B cell (primary cell): Measurements from ENCODE around the gene KIRREL1. TPM values are rescaled to one million over a fixed set of nuclear protein-coding genes. Genes with fewer than 3 reads are reported as not detected.

Experiments
- ATAC-seq: fragments of 200-7000 bp; cut with Tn5 transposase; one replicate; pipeline ENCODE4 v1.10.0; 2021; ENCODE audit warnings: low read depth, mild to moderate bottlenecking, moderate number of reproducible peaks, moderate library complexity
- CTCF ChIA-PET: fragments of 350-600 bp; sonication (Branson Sonifier 250); formaldehyde crosslinking; loops from one replicate; lab custom pipeline; 2021; ENCODE audit warnings: antibody characterized with exemption, inconsistent platforms; lab: Charles Lee
- POLR2A ChIA-PET: fragments of 350-600 bp; sonication (Branson Sonifier 250); formaldehyde crosslinking; loops from one replicate; lab custom pipeline; 2021; ENCODE audit warnings: antibody characterized with exemption; lab: Charles Lee
- DNase-seq: peaks from one replicate; pipeline ENCODE4 v3.0.0; 2013
- H2AFZ ChIP-seq: 2 replicates; pipeline ENCODE4 v1.6.1; 2012; ENCODE audit warnings: mild to moderate bottlenecking, low read depth, low read length; ENCODE audit not compliant: insufficient read depth, poor library complexity, severe bottlenecking
- H3K27ac ChIP-seq, 2 donors: 1 replicate in 1 of 2; 2 replicates in 1 of 2; pipeline ENCODE4 v1.5.1; 2012 to 2013; ENCODE audit warnings: low read length in 2 of 2, mild to moderate bottlenecking in 2 of 2, moderate library complexity in 1 of 2
- H3K27me3 ChIP-seq, 4 experiments: fragments of 200-600 bp in 1 of 4; sonication (generic) in 1 of 4; replicated peaks in 1 of 4; 1 replicate in 2 of 4; 2 replicates in 2 of 4; pipeline versions ENCODE4 v1.6.1 to v1.7.0; 2013 to 2016; ENCODE audit warnings: low read length in 3 of 4, mild to moderate bottlenecking in 2 of 4, mixed read lengths in 1 of 4, moderate library complexity in 1 of 4; ENCODE audit not compliant: insufficient read depth in 4 of 4, control insufficient read depth in 3 of 4; ENCODE audit errors: control extremely low read depth in 1 of 4
- H3K36me3 ChIP-seq, 2 experiments: replicated peaks in 1 of 2; 1 replicate in 1 of 2; 2 replicates in 1 of 2; pipeline versions ENCODE4 v1.6.1 to v1.7.1; 2013; ENCODE audit warnings: low read length in 1 of 2; ENCODE audit not compliant: insufficient read depth in 2 of 2, control insufficient read depth in 1 of 2; ENCODE audit errors: control extremely low read depth in 1 of 2, extremely low read depth in 1 of 2
- H3K4me1 ChIP-seq, 2 donors: fragments of 200-600 bp in 1 of 2; sonication (generic) in 1 of 2; 1 replicate in 1 of 2; 2 replicates in 1 of 2; pipeline versions ENCODE4 v1.5.1 to v1.6.1; 2013 to 2017; ENCODE audit warnings: low read length in 2 of 2; ENCODE audit not compliant: control insufficient read depth in 2 of 2, insufficient read depth in 2 of 2
- H3K4me2 ChIP-seq: replicated peaks from 2 replicates; pipeline ENCODE3; 2012; ENCODE audit warnings: mild to moderate bottlenecking, low read depth, low read length; ENCODE audit not compliant: poor library complexity, severe bottlenecking
- H3K4me3 ChIP-seq, 5 experiments: fragments of 200-600 bp in 1 of 5; sonication (generic) in 1 of 5; 1 replicate in 3 of 5; 2 replicates in 2 of 5; pipeline versions ENCODE4 v1.5.1 to v1.7.0; 2011 to 2016; ENCODE audit warnings: low read length in 4 of 5, mild to moderate bottlenecking in 4 of 5, low read depth in 2 of 5, control low read depth in 1 of 5, moderate library complexity in 1 of 5; ENCODE audit not compliant: insufficient read depth in 1 of 5; ENCODE audit errors: control extremely low read depth in 1 of 5, extremely low read depth in 1 of 5
- H3K79me2 ChIP-seq: fragments of 200-600 bp; sonication (generic); one replicate; pipeline ENCODE4 v1.6.0; 2016; ENCODE audit warnings: low read length; ENCODE audit not compliant: control insufficient read depth, insufficient read depth
- H3K9ac ChIP-seq: fragments of 200-600 bp; sonication (generic); 2 replicates; pipeline ENCODE4 v1.6.1; 2017; ENCODE audit warnings: mild to moderate bottlenecking, low read length, moderate library complexity
- H3K9me3 ChIP-seq, 3 donors: one replicate each; pipeline versions ENCODE4 v1.6.1 to v1.7.1; 2013; ENCODE audit warnings: low read length in 2 of 3; ENCODE audit not compliant: control insufficient read depth in 2 of 3, insufficient read depth in 1 of 3; ENCODE audit errors: control extremely low read depth in 1 of 3
- H4K20me1 ChIP-seq: 2 replicates; pipeline ENCODE4 v1.6.0; 2012; ENCODE audit warnings: mild to moderate bottlenecking, low read length; ENCODE audit not compliant: insufficient read depth, control insufficient read depth, poor library complexity, severe bottlenecking
- H3K27ac Mint-ChIP-seq: one replicate; pipeline ENCODE4 v1.8.0; 2021; ENCODE audit warnings: mixed read lengths
- H3K27me3 Mint-ChIP-seq: one replicate; pipeline ENCODE4 v1.8.0; 2021; ENCODE audit warnings: mixed read lengths
- H3K4me1 Mint-ChIP-seq: one replicate; pipeline ENCODE4 v1.8.0; 2021; ENCODE audit warnings: mixed read lengths
- H3K4me3 Mint-ChIP-seq: one replicate; pipeline ENCODE4 v1.8.0; 2021; ENCODE audit warnings: mixed read lengths
- H3K9me3 Mint-ChIP-seq: one replicate; pipeline ENCODE4 v1.8.0; 2022; ENCODE audit warnings: mixed read lengths; ENCODE audit not compliant: insufficient read depth
- CTCF ChIP-seq: fragments of 200-600 bp; IDR thresholded peaks from one replicate; pipeline ENCODE4 v1.8.0; 2022; ENCODE audit warnings: antibody characterized with exemption, mild to moderate bottlenecking
- EZH2 ChIP-seq: IDR thresholded peaks from 2 replicates; pipeline ENCODE4 v1.6.1; 2012; ENCODE audit warnings: borderline replicate concordance, low read depth, mild to moderate bottlenecking, moderate library complexity, low read length; ENCODE audit not compliant: insufficient read depth, poor library complexity, severe bottlenecking
- WGBS: methylation state at CpG from one replicate; pipeline ENCODE4 v1.1.5; 2013; ENCODE audit warnings: missing lambda C conversion rate; ENCODE audit not compliant: insufficient coverage; 5-methylcytosine and 5-hydroxymethylcytosine counted together
- intact Hi-C: fragments of 100-400 bp; cut with micrococcal nuclease; formaldehyde crosslinking; loops from one replicate; pipeline ENCODE4 v1.10.0; 2022
- polyA plus RNA-seq: library from polyadenylated mRNA; depleted of rRNA; stranded (reverse); fragments of >200 nt; gene quantifications from 2 replicates; pipeline ENCODE4 v1.2.3, GENCODE V29; 2012
- total RNA-seq, 2 donors: library from RNA; stranded (reverse); fragments of 120-200 nt in 1 of 2; gene quantifications; 1 replicate in 1 of 2; 2 replicates in 1 of 2; pipeline versions ENCODE4 v1.2.3 to v1.2.4, GENCODE V29; 2013 to 2022

Gene KIRREL1
- total and polyA plus RNA-seq, 2 donors (not counting 1 experiment from before 2014, with no cell fraction given): not detected

GRCh38 chr1:158084747-158085146 lies 91.3 kb downstream of the KIRREL1 start:
- H3K9ac ChIP-seq: no peak overlapping the region
- Mint-ChIP-seq H3K4me1 (no peaks in the 10 kb centered on the region), H3K4me3 (no peak overlapping the region), H3K27ac (no peak overlapping the region), H3K9me3 (no peaks in the 10 kb centered on the region), H3K27me3 (peaks cover 16% of the 10 kb centered on the region)
- H3K9me3 ChIP-seq: no peaks in the 10 kb centered on the region
- no peak for TF ChIP-seq EZH2
- TF ChIP-seq CTCF: no peak
- no peak for ATAC-seq
- H3K4me3 ChIP-seq: no peak overlapping the region
- no peak overlapping the region for H2AFZ ChIP-seq
- ChIA-PET POLR2A (no interaction called here), CTCF (interaction anchor here (1.1 to 3.3 kb wide), 2 partner anchors 37 to 40 kb away, joined by 6 to 8 read pairs; no protein-coding TSS in a partner anchor)
- H3K79me2 ChIP-seq: no peaks in the 10 kb centered on the region
- H3K4me2 ChIP-seq: no peak overlapping the region
- H3K27ac ChIP-seq: no peak overlapping the region
- H3K36me3 ChIP-seq: no peaks in the 10 kb centered on the region
- intact Hi-C loops: no loop called here
- no peaks in the 10 kb centered on the region for H3K4me1 ChIP-seq
- H3K27me3 ChIP-seq: no peaks in the 10 kb centered on the region
- H4K20me1 ChIP-seq: no peaks in the 10 kb centered on the region
- DNase-seq: no peak
- 86% methylated on average over 3 of the region's 4 CpGs for WGBS

- Histone ChIP-seq H3K4me1 (no peaks in the 10 kb centered on the region), H4K20me1 (no peaks in the 10 kb centered on the region), H3K4me2 (no peak overlapping the region), H2AFZ (no peak overlapping the region), H3K27me3 (no peaks in the 10 kb centered on the region), H3K79me2 (no peaks in the 10 kb centered on the region), H3K9ac (no peak overlapping the region), H3K4me3 (no peak overlapping the region), H3K36me3 (no peaks in the 10 kb centered on the region), H3K27ac (no peak overlapping the region), H3K9me3 (no peaks in the 10 kb centered on the region)
- H3K9me3 Mint-ChIP-seq: no peaks in the 10 kb centered on the region
- DNase-seq (peak; percentile 63), ATAC-seq (peak; percentile 87)
- intact Hi-C loops: no loop called here
- WGBS: 94% methylated on average over 4 of the region's 9 CpGs
- H3K27ac Mint-ChIP-seq: no peak overlapping the region
- ChIA-PET CTCF (interaction anchor here (1.0 to 2.0 kb wide), 6 partner anchors 8 to 96 kb away, joined by 3 to 13 read pairs (median 4); no protein-coding TSS in a partner anchor), POLR2A (no interaction called here)
- no peak overlapping the region for H3K4me3 Mint-ChIP-seq
- H3K27me3 Mint-ChIP-seq: peaks cover 19% of the 10 kb centered on the region
- TF ChIP-seq CTCF (peak; percentile 80), EZH2 (no peak)
- H3K4me1 Mint-ChIP-seq: no peaks in the 10 kb centered on the region
Observed at GRCh38 chr1:158087320-158087927, 94.0 kb downstream of the KIRREL1 start.
